Osteoblast (primary cell): ENCODE results near the gene CTNND2. TPM values are rescaled to one million over a fixed set of nuclear protein-coding genes. Genes with fewer than 3 reads are reported as not detected.

Source experiments
- DNase-seq: peaks from one replicate; pipeline ENCODE4 v3.0.0; 2011; ENCODE audit warnings: low spot score, mixed read lengths; ENCODE audit not compliant: insufficient read length; ENCODE audit errors: missing footprints
- H2AFZ ChIP-seq: 2 replicates; pipeline ENCODE4 v1.6.0; 2011; ENCODE audit warnings: mild to moderate bottlenecking, low read length
- H3K27ac ChIP-seq: 2 replicates; pipeline ENCODE4 v1.5.1; 2011; ENCODE audit warnings: mild to moderate bottlenecking, low read depth, low read length, moderate library complexity
- H3K27me3 ChIP-seq: 2 replicates; pipeline ENCODE4 v1.6.0; 2012; ENCODE audit warnings: mild to moderate bottlenecking, control low read depth, inconsistent platforms, low read length, moderate library complexity; ENCODE audit not compliant: insufficient read depth
- H3K36me3 ChIP-seq: 2 replicates; pipeline ENCODE4 v1.5.1; 2011; ENCODE audit warnings: mild to moderate bottlenecking, low read length, control low read depth, moderate library complexity; ENCODE audit not compliant: insufficient read depth
- H3K4me1 ChIP-seq: 2 replicates; pipeline ENCODE4 v1.5.1; 2011; ENCODE audit warnings: mild to moderate bottlenecking, low read length, control low read depth, moderate library complexity; ENCODE audit not compliant: insufficient read depth
- H3K4me2 ChIP-seq: 2 replicates; pipeline ENCODE4 v1.6.0; 2011; ENCODE audit warnings: mild to moderate bottlenecking, low read length; ENCODE audit not compliant: insufficient read depth
- H3K4me3 ChIP-seq: fragments of 200-600 bp; sonication (generic); 3 replicates; pipeline ENCODE4 v1.5.1; 2012; ENCODE audit warnings: mild to moderate bottlenecking, low read length, inconsistent platforms; ENCODE audit not compliant: insufficient read depth
- H3K79me2 ChIP-seq: 2 replicates; pipeline ENCODE4 v1.6.0; 2012; ENCODE audit warnings: mild to moderate bottlenecking, low read length, control low read depth, inconsistent platforms; ENCODE audit not compliant: insufficient read depth
- H3K9me3 ChIP-seq: 2 replicates; pipeline ENCODE4 v1.5.1; 2011; ENCODE audit warnings: low read depth, low read length, control low read depth
- H4K20me1 ChIP-seq: 2 replicates; pipeline ENCODE4 v1.6.0; 2012; ENCODE audit warnings: mild to moderate bottlenecking, low read length, control low read depth; ENCODE audit not compliant: insufficient read depth
- total RNA-seq: library from RNA; depleted of rRNA; stranded (reverse); fragments of >200 nt; gene quantifications from 2 replicates; pipeline ENCODE4 v1.2.3, GENCODE V29; 2012
- TF ChIP-seq, protein P1 (sequence below): IDR thresholded peaks from 2 replicates; pipeline ENCODE4 v1.5.1; 2011; ENCODE audit warnings: mild to moderate bottlenecking, low read depth, low read length, moderate library complexity; ENCODE audit errors: extremely low read depth

CTNND2 gene
- total RNA-seq, 1 donor, result not detected

DNA sequence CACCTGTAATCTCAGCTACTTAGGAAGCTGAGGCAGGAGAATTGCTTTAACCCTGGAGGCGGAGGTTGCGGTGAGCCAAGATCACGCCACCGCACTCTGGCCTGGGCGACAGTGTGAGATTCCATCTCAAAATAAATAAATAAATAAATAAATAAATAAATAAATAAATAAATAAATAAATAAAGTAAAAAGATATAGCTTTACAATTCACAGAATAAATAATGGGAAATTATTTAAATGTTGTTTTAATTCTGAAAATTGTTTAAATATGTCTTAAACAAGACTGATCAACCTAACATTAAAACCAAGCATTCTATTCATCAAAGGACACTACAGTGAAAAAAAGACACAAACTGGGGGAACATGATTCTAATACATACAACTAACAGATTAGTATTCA, 357.1 kb downstream of the CTNND2 start:
- H3K4me3 ChIP-seq, result no peak overlapping the region
- no peak for DNase-seq
- H3K27ac ChIP-seq, result no peak overlapping the region
- no peaks in the 10 kb centered on the region for H3K27me3 ChIP-seq
- H3K36me3 ChIP-seq, result no peaks in the 10 kb centered on the region
- H3K4me2 ChIP-seq, result no peak overlapping the region
- no peaks in the 10 kb centered on the region for H4K20me1 ChIP-seq
- no peaks in the 10 kb centered on the region for H3K9me3 ChIP-seq
- H2AFZ ChIP-seq, result no peak overlapping the region
- TF ChIP-seq, protein P1, sequence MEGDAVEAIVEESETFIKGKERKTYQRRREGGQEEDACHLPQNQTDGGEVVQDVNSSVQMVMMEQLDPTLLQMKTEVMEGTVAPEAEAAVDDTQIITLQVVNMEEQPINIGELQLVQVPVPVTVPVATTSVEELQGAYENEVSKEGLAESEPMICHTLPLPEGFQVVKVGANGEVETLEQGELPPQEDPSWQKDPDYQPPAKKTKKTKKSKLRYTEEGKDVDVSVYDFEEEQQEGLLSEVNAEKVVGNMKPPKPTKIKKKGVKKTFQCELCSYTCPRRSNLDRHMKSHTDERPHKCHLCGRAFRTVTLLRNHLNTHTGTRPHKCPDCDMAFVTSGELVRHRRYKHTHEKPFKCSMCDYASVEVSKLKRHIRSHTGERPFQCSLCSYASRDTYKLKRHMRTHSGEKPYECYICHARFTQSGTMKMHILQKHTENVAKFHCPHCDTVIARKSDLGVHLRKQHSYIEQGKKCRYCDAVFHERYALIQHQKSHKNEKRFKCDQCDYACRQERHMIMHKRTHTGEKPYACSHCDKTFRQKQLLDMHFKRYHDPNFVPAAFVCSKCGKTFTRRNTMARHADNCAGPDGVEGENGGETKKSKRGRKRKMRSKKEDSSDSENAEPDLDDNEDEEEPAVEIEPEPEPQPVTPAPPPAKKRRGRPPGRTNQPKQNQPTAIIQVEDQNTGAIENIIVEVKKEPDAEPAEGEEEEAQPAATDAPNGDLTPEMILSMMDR, result no peak
- no peaks in the 10 kb centered on the region for H3K79me2 ChIP-seq
- no peaks in the 10 kb centered on the region for H3K4me1 ChIP-seq

DNA sequence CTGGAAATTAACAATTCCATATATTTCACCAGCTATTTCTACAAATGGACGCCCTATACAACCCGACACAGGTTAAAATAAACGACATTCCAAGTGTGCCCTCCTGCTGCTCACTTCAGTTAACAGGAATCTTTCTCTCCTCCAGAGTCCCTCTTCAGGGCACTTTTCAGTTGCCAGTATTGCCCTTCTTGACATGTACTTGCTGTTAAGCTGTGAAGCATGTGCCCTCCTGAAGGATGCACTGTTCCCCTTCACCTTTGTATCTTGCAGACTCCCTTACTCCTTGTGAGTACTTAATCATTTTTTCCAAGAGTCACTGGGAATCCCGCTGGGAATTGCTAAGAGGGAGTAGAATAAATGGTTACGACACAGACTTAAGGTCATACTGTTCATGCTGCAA, 364.1 kb downstream of the CTNND2 start:
- Histone ChIP-seq H4K20me1 (no peaks in the 10 kb centered on the region), H3K36me3 (no peaks in the 10 kb centered on the region), H3K9me3 (peaks cover 3% of the 10 kb centered on the region), H3K4me3 (no peak overlapping the region), H3K27me3 (no peaks in the 10 kb centered on the region), H3K4me2 (no peak overlapping the region), H3K4me1 (no peaks in the 10 kb centered on the region), H3K79me2 (no peaks in the 10 kb centered on the region), H3K27ac (no peak overlapping the region), H2AFZ (no peak overlapping the region)
- TF ChIP-seq, protein P1, result no peak
- no peak for DNase-seq

DNA sequence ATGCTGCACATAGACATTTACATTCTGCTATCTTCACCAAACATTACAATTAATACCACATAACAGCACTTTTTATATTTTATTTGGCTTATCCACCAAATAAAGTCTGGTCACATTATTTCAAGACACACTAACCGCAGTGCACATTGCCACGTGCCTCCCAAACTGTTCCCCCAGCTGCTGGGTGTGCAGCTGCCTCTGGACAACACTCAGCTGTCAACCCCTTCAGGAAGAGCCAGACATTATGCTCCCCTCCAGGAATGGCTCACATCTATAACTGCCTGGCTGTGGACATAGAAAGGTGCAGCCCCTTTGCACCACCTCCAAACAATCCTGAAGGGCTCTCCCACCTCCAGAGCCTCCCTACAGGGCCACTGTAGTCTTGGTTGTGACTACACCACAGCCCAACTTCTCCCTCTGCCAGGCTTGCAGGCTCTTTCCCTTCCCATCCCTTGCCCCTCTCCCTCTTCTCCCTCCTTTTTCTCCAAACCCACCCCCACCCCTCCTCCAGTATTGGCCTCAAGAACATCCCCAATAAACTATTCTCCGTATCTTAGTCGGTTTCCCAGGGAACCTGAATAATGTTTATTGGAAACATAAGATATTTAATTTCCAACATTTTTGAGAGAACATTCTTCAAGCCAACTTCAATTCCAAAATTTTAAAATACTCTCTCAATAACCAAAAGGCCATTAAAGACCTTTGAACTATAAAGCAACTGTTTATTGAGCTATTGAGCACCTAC, 372.3 kb downstream of the CTNND2 start:
- TF ChIP-seq, protein P1, result no peak
- no peaks in the 10 kb centered on the region for H4K20me1 ChIP-seq
- H3K4me3 ChIP-seq, result no peak overlapping the region
- H2AFZ ChIP-seq, result no peak overlapping the region
- no peaks in the 10 kb centered on the region for H3K27me3 ChIP-seq
- H3K9me3 ChIP-seq, result peaks cover 3% of the 10 kb centered on the region
- H3K36me3 ChIP-seq, result no peaks in the 10 kb centered on the region
- no peak overlapping the region for H3K4me2 ChIP-seq
- H3K4me1 ChIP-seq, result no peaks in the 10 kb centered on the region
- no peak overlapping the region for H3K27ac ChIP-seq
- no peaks in the 10 kb centered on the region for H3K79me2 ChIP-seq
- DNase-seq, result no peak

DNA sequence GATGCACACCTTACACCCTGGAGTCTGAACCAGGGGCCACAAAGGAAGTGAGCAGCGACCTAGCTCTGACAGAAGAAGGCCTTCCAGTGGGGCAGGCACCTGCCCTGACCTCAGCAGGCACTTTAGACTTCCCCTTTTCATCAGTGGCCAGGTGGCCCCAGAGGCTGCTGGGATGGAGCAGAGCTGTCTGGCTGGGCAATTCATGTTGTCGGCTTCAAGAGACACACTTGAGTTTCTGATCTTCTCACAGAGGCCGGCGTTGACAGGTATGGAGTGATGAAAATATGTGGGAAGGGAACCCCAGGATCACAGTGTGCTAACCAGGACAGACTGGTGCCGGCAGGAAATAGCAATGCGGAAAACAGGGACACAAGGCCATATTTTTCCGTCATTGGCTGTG, 375.5 kb downstream of the CTNND2 start:
- DNase-seq, result no peak
- Histone ChIP-seq H3K9me3 (peaks cover 3% of the 10 kb centered on the region), H3K4me1 (no peaks in the 10 kb centered on the region), H3K4me3 (no peak overlapping the region), H3K79me2 (no peaks in the 10 kb centered on the region), H3K27ac (no peak overlapping the region), H4K20me1 (no peaks in the 10 kb centered on the region), H3K4me2 (no peak overlapping the region), H2AFZ (no peak overlapping the region), H3K27me3 (no peaks in the 10 kb centered on the region), H3K36me3 (no peaks in the 10 kb centered on the region)
- TF ChIP-seq, protein P1, result no peak
